Stimulated activated CD8-positive, alpha-beta memory T cell treated with anti-CD3 and anti-CD28 coated beads, Interleukin-4, amount 100 ng/mL, for 4 hours (primary cell): ENCODE measurements around the gene CACNA1A.

Experiments
- DNase-seq, 2 donors: peaks; one replicate each; pipeline ENCODE4 v3.0.0-alpha.2; 2020; ENCODE audit warnings: low read depth in 2 of 2, low spot score in 1 of 2

The CACNA1A gene

GRCh38 chr19:13493516-13494310, 12.6 kb downstream of the CACNA1A start:
- DNase-seq: no peak

GRCh38 chr19:13492128-13492527, 14.2 kb downstream of the CACNA1A start:
- no peak for DNase-seq

GRCh38 chr19:13487985-13488384, 18.3 kb downstream of the CACNA1A start:
- DNase-seq: no peak

GRCh38 chr19:13484166-13484565, 22.1 kb downstream of the CACNA1A start:
- no peak for DNase-seq

DNA sequence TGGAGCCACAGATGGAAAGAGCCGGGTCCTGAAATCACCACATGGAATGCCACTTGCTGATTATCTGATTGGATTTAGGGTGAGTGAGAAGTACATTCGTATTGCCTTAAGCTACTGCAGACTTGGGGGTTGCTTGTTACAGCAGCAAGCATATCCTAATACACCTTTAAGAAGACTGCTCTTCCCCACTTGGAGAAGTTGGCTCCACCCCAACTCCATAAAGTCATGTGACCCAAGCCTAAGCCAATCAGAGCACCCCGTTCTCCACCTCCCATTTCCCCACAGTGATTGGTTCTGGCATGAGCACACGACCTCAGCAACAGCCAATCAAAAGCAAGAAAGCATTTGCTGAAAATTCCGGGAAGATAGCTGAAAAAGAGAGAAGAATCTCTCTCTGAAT, 23.1 kb downstream of the CACNA1A start:
- DNase-seq: no peak

- no peak for DNase-seq
Measured at GRCh38 chr19:13478576-13478975, 27.7 kb downstream of the CACNA1A start.

DNA sequence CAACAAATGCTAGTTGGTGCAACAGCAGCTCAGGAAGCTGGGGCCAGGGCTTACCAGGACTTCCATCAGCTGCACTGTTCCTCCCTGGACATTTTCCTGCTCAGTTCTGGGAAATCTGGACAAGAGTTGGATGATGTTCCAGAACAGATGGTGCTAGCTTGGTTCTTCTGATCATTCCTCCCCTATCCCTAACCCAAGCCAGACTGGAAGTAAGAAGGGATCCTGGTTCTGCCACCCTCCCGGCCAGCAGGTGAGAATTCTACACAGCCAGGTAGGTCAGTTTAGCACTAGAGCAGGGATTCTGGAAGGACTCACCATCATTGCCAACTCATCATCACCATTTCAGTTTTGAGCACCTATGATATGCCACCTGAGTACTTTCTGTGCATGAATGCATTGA, 30.2 kb downstream of the CACNA1A start:
- DNase-seq: no peak

- DNase-seq: no peak
Measured at GRCh38 chr19:13475044-13475443, 31.2 kb downstream of the CACNA1A start.

DNA sequence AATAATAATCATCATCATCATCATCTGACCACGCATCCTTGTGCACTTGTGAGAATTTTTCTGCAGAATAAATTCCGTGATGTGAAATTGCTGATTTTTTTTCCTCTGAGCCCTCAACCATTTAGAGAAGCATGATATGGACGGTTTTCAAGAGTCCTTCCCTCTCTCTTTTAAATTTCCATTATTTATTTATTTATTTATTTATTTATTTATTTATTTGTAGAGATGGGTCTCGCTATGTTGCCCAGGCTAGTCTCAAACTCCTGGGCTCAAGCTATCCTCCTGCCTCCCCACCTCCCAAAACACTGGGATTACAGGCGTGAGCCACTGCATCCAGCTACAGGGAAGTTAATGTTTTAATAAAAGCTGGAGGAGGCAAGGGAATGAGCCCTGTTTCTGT, 39.6 kb downstream of the CACNA1A start:
- no peak for DNase-seq

GRCh38 chr19:13463296-13463695, 43.0 kb downstream of the CACNA1A start:
- no peak for DNase-seq

DNA sequence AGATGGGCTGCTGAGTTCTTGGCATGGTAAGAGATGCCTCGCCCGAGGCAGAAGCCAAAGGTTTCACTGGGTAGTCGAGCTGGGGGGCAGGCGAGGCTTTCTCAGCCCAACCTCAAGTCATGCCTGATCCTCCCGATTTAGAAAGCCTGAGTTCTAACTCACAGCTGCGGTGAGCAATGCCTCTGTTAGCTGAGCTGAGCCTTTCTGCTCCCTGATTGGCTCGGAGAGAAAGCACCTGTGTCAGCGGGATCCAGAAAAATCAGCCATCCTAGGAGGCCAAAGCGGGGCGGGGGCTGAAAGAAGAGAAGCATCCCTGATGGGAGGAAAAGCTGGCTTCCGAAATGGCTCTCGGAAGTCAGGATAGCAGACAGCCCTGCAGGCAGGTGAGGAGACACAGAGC, 44.7 kb downstream of the CACNA1A start:
- DNase-seq: no peak

GRCh38 chr19:13460045-13460444, 46.2 kb downstream of the CACNA1A start:
- DNase-seq: no peak

DNA sequence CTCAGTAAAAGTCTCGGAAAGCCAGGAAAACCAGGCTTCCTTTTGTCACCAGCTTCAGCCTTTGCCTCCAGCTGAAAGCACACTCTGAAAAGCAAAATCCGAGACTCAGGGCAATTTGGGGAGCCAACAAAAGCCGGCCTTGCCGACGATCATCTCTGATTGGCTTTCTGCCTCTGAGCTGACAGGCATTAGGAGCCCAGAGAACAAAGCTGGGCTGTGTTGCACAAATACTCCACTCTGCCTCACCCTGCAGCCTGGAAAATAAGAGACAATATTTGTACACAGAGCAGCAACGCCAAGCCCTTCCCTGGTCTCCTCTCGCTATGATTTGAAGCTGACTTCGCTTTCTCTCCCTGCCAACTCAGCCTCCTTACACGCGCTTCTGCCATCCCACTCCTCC, 46.9 kb downstream of the CACNA1A start:
- DNase-seq: no peak

GRCh38 chr19:13451434-13451995, 54.8 kb downstream of the CACNA1A start:
- DNase-seq: no peak

DNA sequence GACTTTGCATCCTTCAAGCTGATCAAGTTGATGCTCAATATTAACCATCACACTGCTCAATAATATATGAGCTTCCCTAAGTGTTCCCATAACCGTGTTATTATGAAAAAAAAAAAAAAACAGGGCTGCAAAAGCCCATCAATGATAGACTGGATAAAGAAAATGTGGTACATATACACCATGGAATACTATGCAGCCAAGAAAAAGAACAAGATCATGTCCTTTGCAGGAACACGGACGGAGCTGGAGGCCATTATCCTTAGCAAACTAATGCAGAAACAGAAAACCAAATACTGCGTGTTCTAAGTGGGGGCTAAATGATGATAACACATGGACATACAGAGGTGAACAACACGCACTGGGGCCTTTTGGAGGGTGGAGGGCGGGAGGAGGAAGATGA, 58.3 kb downstream of the CACNA1A start:
- no peak for DNase-seq

DNA sequence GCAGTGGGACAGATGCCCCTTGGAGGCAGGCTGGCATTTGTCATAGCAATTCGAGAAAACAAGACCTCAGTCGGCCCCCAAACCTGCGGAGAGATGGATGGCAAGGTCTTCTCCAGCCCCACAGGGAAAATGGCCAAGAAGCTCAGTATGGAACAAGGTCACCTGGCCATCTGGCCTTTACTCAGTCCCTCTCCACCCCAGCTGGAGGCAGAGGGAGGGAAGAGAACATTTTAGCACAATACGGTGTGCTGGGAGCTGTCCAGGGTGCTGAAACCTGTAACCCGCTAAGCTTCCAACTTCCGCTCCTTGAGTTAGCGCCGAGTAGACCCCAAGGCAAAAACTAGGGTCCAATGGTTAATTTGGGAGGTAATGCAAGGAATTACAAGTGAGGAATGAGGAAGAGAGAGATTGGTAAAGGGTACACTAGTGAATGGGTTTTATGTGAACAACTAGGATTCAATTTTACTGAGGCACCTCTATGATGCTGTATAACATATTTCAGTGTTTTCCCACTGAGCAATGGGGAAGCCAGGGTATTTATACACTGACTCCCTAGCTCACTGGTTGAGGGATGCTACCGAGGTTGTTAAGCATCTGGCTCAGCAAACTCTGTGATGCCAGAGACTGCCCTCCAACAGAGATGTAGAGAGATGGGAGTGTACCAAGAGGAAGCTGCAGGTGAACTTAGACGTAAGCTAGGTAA, 64.3 kb downstream of the CACNA1A start:
- no peak for DNase-seq

GRCh38 chr19:13437919-13438618, 68.2 kb downstream of the CACNA1A start:
- no peak for DNase-seq

- no peak for DNase-seq
Measured at GRCh38 chr19:13436352-13436751, 69.9 kb downstream of the CACNA1A start.

GRCh38 chr19:13430790-13431582, 75.3 kb downstream of the CACNA1A start:
- DNase-seq: no peak

- no peak for DNase-seq
Measured at GRCh38 chr19:13429563-13429962, 76.7 kb downstream of the CACNA1A start.

- DNase-seq: no peak
Measured at GRCh38 chr19:13428352-13428751, 77.9 kb downstream of the CACNA1A start.
